Measurements from ENCODE around the gene ATP8A2. TPM values are rescaled to one million over a fixed set of nuclear protein-coding genes. Genes with fewer than 3 reads are reported as not detected.

ATP8A2 gene
- polyA plus RNA-seq, 3 donors: not detected

DNA sequence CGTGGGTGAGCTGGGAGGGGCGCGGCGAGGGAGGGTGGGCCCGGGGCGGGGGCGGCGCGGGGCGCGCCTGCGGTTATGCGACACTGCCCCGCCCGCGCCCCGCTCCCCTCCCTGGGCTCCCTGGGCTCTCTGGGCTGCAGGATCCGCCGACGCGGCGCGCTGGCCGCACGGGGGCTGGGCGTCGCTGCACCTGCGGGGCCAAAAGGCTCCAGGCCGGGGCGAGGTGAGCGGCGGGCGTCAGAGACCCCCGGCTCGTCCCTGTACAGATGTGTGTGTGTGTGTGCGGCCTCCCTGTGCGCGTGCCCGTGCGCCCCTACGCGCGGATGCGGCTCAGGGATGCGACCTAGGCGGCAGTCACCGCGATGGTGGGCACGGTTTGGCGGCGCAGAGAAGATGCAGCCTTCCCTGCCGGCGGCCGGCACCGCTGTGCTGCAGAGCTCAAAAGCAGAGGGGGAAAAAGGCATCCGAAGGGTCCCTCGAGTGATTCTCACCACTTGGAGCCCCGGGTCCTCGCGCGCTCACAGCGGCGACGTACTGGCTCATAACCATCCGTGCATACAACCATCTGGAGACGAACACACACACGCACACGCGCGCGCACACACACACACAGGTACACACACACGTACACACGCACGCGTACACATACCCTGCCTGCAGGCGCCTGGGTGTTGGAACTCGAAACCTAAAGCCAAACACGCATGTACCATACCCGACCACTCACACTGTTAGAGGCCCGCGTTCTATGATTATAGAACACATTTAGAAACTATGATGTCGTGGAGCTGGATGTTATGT, 709 bp downstream of the ATP8A2 start:
- Mint-ChIP-seq H3K27ac (no peak overlapping the region), H3K4me1 (peaks cover 8% of the 10 kb centered on the region), H3K36me3 (peaks cover 0 to 2% of the 10 kb centered on the region in 2 donors), H3K4me3 (peak overlapping the region in 1 of 2 donors; percentile 72), H3K9me3 (peaks cover 0 to 4% (median 2%) of the 10 kb centered on the region in 7 donors), H3K27me3 (ENCODE audit: low read depth in 3 of 3) (peaks cover 71 to 84% (median 76%) of the 10 kb centered on the region in 3 donors)
- intact Hi-C loops (cut with micrococcal nuclease): loop anchor here in 1 of 2 donors (5.0 kb wide), 1 partner anchor 375 kb away; no protein-coding TSS in a partner anchor
- no peak overlapping the region for H2AFZ ChIP-seq (ENCODE audit: insufficient read depth, low read depth, low read length, poor library complexity, severe bottlenecking)
- no peaks in the 10 kb centered on the region for H3K79me2 ChIP-seq (ENCODE audit: insufficient read depth, low read length)
- H3K4me1 ChIP-seq (ENCODE audit: control insufficient read depth in 1 of 2, insufficient read depth in 2 of 2, low read length in 2 of 2): no peaks in the 10 kb centered on the region
- no peak overlapping the region for H3K27ac ChIP-seq (ENCODE audit: low read depth in 1 of 2, low read length in 2 of 2)
- H3K4me2 ChIP-seq (replicated peaks; ENCODE audit: extremely low read depth, low read length, poor library complexity, severe bottlenecking): no peak overlapping the region
- H3K27me3 ChIP-seq (ENCODE audit: control insufficient read depth in 2 of 2, insufficient read depth in 2 of 2, low read length in 2 of 2): peaks cover 44 to 79% of the 10 kb centered on the region in 2 donors
- H3K9ac ChIP-seq (ENCODE audit: insufficient read depth, low read length, poor library complexity, severe bottlenecking): no peak overlapping the region
- no peaks in the 10 kb centered on the region for H3K36me3 ChIP-seq (replicated peaks in 1 of 2; ENCODE audit: control insufficient read depth in 1 of 2, insufficient read depth in 2 of 2, low read length in 2 of 2)
- WGBS (ENCODE audit: insufficient coverage): 11% methylated on average over 72 of the region's 82 CpGs
- H3K4me3 ChIP-seq (replicated peaks in 1 of 3; ENCODE audit: low read depth in 2 of 3, low read length in 3 of 3): no peak overlapping the region
- no peaks in the 10 kb centered on the region for H4K20me1 ChIP-seq (ENCODE audit: insufficient read depth, low read length)
- DNase-seq: no peak
- TF ChIP-seq, protein P1, sequence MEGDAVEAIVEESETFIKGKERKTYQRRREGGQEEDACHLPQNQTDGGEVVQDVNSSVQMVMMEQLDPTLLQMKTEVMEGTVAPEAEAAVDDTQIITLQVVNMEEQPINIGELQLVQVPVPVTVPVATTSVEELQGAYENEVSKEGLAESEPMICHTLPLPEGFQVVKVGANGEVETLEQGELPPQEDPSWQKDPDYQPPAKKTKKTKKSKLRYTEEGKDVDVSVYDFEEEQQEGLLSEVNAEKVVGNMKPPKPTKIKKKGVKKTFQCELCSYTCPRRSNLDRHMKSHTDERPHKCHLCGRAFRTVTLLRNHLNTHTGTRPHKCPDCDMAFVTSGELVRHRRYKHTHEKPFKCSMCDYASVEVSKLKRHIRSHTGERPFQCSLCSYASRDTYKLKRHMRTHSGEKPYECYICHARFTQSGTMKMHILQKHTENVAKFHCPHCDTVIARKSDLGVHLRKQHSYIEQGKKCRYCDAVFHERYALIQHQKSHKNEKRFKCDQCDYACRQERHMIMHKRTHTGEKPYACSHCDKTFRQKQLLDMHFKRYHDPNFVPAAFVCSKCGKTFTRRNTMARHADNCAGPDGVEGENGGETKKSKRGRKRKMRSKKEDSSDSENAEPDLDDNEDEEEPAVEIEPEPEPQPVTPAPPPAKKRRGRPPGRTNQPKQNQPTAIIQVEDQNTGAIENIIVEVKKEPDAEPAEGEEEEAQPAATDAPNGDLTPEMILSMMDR (IDR thresholded peaks at IDR 0.05): no peak
- H3K9me3 ChIP-seq (replicated peaks in 1 of 2; ENCODE audit: control insufficient read depth in 1 of 2, insufficient read depth in 1 of 2, low read length in 2 of 2): peaks cover 0 to 27% of the 10 kb centered on the region in 2 donors

DNA sequence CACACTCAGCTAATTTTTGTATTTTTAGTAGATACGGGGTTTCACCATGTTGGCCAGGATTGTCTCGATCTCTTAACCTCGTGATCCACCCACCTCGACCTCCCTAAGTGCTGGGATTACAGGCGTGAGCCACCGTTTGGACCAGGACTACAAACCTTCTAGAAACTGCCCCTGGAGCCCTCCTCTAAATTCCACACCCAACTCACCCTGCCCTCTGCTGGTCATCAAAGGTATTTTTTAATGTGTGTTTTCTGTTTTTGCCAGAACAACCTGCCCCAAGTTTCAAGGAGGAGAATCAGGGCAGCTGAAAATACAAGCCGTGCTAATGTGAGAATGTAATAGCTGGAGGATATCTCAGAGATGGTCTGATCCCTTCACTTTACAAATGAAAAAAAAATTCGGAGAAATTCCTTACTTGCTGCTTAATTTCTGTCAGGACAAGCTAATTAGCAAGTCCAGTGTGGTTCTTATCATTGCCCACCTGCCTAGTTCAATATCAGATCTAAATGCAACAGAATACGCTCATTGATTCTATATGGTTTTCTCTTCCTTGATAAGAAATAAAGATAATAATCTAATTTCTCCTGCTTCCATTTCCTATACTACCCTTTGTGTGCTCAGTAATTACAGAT, 4.1 kb downstream of the ATP8A2 start:
- Histone ChIP-seq H3K27me3 (ENCODE audit: control insufficient read depth in 2 of 2, insufficient read depth in 2 of 2, low read length in 2 of 2) (peaks cover 35 to 56% of the 10 kb centered on the region in 2 donors), H3K9ac (ENCODE audit: insufficient read depth, low read length, poor library complexity, severe bottlenecking) (no peak overlapping the region), H3K36me3 (replicated peaks in 1 of 2; ENCODE audit: control insufficient read depth in 1 of 2, insufficient read depth in 2 of 2, low read length in 2 of 2) (no peaks in the 10 kb centered on the region), H3K4me2 (replicated peaks; ENCODE audit: extremely low read depth, low read length, poor library complexity, severe bottlenecking) (no peak overlapping the region), H3K79me2 (ENCODE audit: insufficient read depth, low read length) (no peaks in the 10 kb centered on the region), H2AFZ (ENCODE audit: insufficient read depth, low read depth, low read length, poor library complexity, severe bottlenecking) (no peak overlapping the region), H3K4me3 (replicated peaks in 1 of 3; ENCODE audit: low read depth in 2 of 3, low read length in 3 of 3) (no peak overlapping the region), H3K9me3 (replicated peaks in 1 of 2; ENCODE audit: control insufficient read depth in 1 of 2, insufficient read depth in 1 of 2, low read length in 2 of 2) (peaks cover 0 to 25% of the 10 kb centered on the region in 2 donors), H4K20me1 (ENCODE audit: insufficient read depth, low read length) (no peaks in the 10 kb centered on the region), H3K4me1 (ENCODE audit: control insufficient read depth in 1 of 2, insufficient read depth in 2 of 2, low read length in 2 of 2) (no peaks in the 10 kb centered on the region), H3K27ac (ENCODE audit: low read depth in 1 of 2, low read length in 2 of 2) (no peak overlapping the region)
- Mint-ChIP-seq H3K27me3 (ENCODE audit: low read depth in 3 of 3) (peaks cover 42 to 57% (median 48%) of the 10 kb centered on the region in 3 donors), H3K36me3 (peaks cover 0 to 2% of the 10 kb centered on the region in 2 donors), H3K9me3 (peaks cover 0 to 4% (median 2%) of the 10 kb centered on the region in 7 donors), H3K4me1 (peaks cover 8% of the 10 kb centered on the region), H3K4me3 (no peak overlapping the region), H3K27ac (no peak overlapping the region)
- no CpG with 5 or more reads among the region's 9 CpGs for WGBS (ENCODE audit: insufficient coverage)
- peak; percentile 6 to 24 (median 16) for DNase-seq
- TF ChIP-seq, protein P1 (IDR thresholded peaks at IDR 0.05): peak; percentile 74
- intact Hi-C loops (cut with micrococcal nuclease): loop anchor here in 1 of 2 donors (2.0 kb wide), 1 partner anchor 143 kb away; no protein-coding TSS in a partner anchor

Data from CD14-positive monocyte (primary cell).